Daoy (cell line): ENCODE measurements around the gene ASL. TPM values are rescaled to one million over a fixed set of nuclear protein-coding genes. Genes with fewer than 3 reads are reported as not detected.
"Not testable (repeated sequence)": the region's sequence is repeated elsewhere in the genome, so short reads cannot be mapped to it uniquely, and the experiment has no call there.

Experiments used
- DNase-seq: peaks from one replicate; pipeline ENCODE4 v3.0.0-alpha.2; 2015; ENCODE audit warnings: low read depth
- total RNA-seq: library from RNA; depleted of rRNA; stranded (reverse); fragments of >200 nt; shearing (Covaris generic); gene quantifications from 2 replicates; pipeline ENCODE4 v1.2.3, GENCODE V29; 2014; rRNA removed

The ASL gene
- 73.8 and 83.8 TPM in 2 replicates for total RNA-seq

- DNase-seq = peak; percentile 98
Measured at GRCh38 chr7:66075590-66076461, at the start of gene ASL. TSS of gene ASL (plus strand) at chr7:66075819. CDS start at chr7:66076082, 263 bp downstream.

- DNase-seq = not testable (repeated sequence)
Measured at GRCh38 chr7:66028342-66028741, 47.3 kb upstream of the ASL start.

DNA sequence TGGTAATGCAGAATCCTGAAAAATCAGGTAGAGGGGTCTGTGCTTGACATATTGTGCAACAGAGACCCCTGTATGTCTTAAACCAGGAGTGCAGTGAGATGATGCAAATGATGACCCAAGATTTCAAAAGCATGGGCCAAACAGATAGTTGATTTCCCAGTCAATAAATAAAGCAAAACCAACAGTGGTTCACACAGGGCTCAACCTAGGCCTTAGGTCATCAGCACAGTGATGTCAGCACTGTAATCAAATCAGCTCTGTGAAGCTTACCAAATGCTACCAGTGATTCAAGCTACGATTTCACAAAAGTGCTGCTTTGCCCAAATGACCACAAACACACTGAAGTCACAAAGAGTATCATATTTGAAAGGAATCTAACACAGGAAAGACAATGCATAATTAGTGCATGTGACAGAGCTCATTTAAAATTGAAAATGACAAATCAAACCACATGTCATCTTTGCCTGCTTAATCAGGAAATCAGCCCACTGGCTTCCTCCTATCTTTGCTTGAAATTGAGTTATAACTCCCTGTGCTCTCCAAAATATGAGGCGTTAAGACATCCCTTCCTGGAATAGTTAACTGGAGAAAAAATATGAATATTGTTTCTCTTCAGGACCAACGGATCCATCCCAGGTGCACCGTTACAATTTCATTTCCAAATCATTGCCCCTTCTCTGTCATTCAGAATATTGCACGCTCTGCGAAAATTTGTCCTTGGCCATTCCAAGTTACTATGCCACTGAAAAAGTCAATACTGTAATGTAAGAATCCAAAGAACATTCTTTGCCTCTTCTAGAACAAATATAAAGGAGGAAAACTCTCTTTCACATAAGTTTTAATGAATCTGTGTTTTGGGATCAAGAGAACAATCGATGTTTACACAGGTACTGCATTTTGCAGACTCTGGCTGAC is 41.9 kb upstream of the ASL start:
- DNase-seq = no peak

GRCh38 chr7:66034436-66035010 is 41.1 kb upstream of the ASL start:
- DNase-seq = not testable (repeated sequence)

- no peak for DNase-seq
Measured at GRCh38 chr7:66036382-66036781, 39.2 kb upstream of the ASL start.

- DNase-seq = no peak
Measured at GRCh38 chr7:66036788-66037187, 38.8 kb upstream of the ASL start.

DNA sequence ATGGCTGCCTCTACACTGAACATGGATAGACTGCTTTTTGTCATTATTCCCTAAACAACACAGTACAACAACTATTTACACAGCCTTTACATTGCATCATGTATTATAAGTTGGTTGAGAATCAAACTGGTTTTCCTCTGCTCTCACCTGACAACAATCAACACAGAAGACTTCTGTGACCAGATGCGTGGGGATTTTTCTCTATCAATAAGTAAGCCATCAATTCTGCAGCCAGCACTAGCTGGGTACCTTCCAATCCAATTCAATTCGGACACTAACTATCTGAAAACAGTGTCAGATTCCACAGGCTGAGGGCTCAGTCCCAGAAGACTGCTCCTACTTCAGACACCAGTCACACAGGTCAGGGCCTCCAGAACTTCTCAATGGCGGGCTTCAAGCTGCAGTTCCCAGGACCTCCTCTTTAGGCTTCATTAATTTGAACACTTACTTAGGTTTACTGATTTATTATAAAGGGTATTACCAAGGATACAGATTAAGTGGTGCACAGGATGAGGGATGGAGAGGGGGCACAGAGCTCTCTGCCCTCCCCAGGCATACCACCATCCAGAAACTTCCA is 36.4 kb upstream of the ASL start:
- DNase-seq = no peak

DNA sequence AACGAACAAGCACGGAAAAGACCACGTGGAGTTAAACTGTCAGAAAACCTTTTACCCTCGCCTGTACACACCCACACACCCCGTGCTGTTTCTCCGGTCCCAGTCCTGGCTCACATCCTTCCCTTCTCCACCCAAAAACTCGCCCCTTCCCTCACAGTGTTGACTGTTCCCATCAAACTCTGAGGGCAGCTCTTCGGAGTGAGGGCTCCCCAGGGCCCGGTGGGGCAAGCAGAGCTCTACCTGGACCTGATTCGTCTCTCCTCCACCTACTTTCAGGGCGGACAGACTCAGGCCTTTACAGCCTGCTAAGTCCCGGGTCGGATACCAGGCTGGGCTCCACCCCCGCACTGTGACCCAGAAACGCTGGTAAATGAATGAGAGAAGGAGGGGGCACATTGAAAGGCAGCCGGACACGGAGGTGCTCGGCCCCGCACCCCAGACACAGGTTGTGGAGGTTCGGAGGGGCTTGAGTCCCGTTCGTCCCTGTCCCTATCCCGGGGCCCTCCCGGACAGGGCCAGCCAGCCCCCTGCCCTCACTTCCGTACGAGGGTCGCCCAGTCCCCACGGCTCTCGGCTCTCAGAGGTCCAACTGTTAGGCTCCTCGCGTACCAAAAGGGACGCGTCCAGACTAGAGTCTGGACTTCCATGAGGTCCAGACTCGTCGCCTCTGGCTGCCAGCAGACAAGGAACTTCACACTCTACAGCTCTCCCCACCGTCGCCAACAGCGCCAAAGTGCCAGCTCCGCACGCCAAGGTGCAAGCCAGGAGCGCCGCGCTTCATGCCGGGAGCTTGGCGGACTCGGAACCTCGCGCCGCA is 31.7 kb upstream of the ASL start:
- peak; percentile 49 for DNase-seq

DNA sequence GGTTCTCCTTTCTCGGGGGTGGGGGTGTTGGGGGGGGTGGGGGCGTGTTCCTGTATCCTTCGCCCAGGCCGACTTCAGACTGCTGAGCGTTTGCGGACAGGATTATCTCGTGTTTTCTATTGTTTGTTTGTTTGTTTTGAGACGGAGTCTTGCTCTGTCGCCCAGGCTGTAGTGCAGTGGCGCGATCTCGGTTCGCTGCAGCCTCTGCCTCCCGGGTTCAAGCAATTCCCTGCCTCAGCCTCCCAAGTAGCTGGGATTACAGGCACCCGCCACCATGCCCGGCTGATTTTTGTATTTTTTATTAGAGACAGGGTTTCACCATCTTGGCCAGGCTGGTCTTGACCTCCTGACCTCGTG is 31.1 kb upstream of the ASL start:
- not testable (repeated sequence) for DNase-seq

GRCh38 chr7:66047426-66047825 is 28.2 kb upstream of the ASL start:
- DNase-seq = peak; percentile 96

DNA sequence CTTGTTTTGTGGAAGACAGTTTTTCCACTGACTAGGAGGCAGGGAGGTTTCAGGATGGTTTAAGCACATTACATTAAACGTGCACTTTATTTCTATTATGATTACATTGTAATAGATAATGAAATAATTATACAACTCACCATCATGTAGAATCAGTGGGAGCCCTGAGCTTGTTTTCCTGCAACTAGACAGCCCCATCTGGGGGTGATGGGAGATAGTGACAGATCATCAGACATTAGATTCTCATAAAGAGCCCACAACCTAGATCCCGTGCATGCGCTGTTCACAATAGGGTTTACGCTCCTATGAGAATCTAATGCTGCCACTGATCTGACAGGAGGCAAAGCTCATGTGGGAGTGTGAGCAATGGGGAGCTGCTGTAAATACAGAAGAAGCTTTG is 25.7 kb upstream of the ASL start:
- not testable (repeated sequence) for DNase-seq

DNA sequence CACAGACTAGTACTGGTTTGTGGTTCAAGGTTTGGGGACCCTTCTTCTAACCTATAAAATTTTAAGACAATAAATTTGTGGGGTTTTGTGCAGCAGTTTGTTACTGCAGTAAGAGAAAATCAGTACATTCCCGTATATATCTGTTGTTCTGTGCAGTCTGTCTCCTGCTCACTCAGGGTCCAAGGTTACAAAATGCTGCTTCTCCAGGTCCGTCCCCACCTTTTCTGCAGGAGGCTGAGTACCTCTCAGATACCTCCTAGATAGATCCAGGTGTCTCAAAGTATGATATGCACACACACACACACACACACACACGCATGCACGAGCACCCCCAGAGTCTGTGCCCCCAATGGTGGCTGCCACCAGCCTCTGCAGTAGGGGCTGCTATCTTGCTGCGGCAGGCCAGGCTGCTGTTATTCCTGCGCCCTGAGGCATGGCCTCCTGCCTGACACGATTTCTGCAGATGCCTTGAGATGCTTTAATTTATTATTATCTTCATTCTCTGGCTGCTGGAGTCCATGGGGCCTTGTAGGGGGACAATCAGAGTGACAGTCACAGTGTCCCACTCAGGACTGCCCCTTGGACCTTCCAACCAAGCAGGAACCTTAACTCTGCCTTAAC is 25.2 kb upstream of the ASL start:
- no peak for DNase-seq

GRCh38 chr7:66050990-66051448 is 24.6 kb upstream of the ASL start:
- peak; percentile 93 for DNase-seq

GRCh38 chr7:66052447-66052846 is 23.2 kb upstream of the ASL start:
- no peak for DNase-seq

DNA sequence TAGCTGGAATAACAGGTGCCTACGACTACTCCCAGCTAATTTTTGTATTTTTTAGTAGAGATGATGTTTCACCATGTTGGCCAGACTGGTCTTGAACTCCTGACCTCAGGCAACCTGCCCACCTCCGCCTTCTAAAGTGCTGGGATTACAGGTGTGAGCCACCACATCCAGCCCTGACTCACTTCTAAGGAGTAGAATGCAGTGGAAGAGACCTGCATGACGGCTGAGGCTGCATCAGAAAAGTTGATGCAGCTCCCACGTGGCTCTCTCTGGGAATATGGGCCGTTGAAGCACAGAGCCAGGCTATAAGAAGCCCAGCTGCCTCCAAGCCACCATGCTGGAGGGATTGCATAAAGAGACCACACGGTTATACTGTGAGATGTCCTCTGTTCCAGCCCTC is 21.6 kb upstream of the ASL start:
- DNase-seq = peak; percentile 71

DNA sequence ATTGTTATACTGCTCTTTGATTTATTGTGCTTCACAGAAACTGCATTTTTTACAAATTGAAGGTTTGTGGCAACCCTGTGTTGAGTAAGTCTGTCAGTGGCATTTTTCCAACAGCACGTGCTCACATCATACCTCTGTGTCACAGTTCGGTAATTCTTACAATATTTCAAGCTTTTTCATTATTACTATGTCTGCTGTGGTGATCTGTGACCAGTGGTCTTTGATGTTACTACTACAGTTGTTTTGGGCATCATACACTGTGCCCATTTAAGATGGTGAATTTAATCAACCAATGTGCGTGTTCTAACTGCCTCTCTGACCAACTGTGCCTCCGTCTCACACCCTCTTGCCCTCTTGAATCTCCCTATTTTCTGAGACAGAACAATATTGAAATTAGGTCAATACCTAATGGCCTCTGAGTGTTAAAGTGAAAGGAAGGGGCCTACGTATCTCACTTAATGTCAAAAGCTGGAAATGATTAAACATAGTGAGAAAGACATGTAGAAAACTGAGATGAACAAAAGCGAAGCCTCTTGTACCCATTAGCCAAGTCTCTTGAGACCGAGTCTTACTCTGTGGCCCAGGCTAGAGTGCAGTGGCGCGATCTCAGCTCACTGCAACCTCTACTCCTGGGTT is 20.2 kb upstream of the ASL start:
- no peak for DNase-seq

- DNase-seq = no peak
Measured at GRCh38 chr7:66060796-66061195, 14.8 kb upstream of the ASL start.

GRCh38 chr7:66069732-66070131 is 5.9 kb upstream of the ASL start:
- DNase-seq = no peak

DNA sequence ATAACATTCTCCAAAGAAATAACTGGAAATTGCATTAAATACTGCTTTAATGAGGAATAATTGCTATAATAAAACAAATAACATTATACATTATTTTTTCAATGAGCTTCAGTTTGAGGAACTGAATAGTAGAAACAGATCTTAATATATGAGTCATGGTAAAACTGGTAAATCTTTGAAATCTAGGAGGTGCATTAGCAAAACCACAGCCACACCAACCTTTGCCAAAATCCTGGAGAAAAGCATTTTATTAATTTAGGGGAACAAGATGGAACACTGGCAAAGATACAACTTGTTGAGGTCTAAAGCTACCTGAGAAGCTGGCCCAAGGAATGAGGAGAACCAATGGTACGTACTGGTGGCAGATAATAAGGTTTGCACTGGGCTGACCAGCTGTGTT is 5.4 kb upstream of the ASL start:
- DNase-seq = no peak

GRCh38 chr7:66072208-66072607 is 3.4 kb upstream of the ASL start:
- DNase-seq = not testable (repeated sequence)
